Measurements from ENCODE around the gene GID8.

DNA sequence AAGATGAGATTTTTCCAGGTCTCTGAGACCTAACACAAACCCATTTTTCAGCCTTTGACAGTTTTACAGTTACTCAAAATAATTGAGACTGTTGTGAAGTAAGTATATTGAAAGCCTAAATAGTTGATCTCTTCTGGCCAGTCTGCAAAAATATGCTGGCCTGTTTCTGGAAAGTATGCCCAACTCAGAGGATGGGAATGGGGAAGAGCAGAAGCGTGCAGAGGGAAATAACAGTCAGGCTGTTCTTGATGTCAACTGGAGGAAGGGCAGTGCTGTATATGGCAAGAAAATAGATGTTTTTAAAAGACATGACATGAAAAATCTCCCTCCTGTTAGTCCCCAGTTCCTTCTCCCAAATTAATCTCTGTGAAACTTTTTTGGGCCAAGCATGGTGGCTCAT, 3.8 kb downstream of the GID8 start:
- TF ChIP-seq, protein P1, sequence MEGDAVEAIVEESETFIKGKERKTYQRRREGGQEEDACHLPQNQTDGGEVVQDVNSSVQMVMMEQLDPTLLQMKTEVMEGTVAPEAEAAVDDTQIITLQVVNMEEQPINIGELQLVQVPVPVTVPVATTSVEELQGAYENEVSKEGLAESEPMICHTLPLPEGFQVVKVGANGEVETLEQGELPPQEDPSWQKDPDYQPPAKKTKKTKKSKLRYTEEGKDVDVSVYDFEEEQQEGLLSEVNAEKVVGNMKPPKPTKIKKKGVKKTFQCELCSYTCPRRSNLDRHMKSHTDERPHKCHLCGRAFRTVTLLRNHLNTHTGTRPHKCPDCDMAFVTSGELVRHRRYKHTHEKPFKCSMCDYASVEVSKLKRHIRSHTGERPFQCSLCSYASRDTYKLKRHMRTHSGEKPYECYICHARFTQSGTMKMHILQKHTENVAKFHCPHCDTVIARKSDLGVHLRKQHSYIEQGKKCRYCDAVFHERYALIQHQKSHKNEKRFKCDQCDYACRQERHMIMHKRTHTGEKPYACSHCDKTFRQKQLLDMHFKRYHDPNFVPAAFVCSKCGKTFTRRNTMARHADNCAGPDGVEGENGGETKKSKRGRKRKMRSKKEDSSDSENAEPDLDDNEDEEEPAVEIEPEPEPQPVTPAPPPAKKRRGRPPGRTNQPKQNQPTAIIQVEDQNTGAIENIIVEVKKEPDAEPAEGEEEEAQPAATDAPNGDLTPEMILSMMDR (IDR thresholded peaks at IDR 0.05): no peak
- TF ChIP-seq EP300 (IDR thresholded peaks at IDR 0.05) (no peak), POLR2A (IDR thresholded peaks at IDR 0.05) (no peak), POLR2AphosphoS5 (IDR thresholded peaks at IDR 0.05) (no peak)
